IPS-NIHi7 (cell line): ENCODE results near the gene IGSF10.

ENCODE experiments used
- DNase-seq: peaks from one replicate; pipeline ENCODE4 v3.0.0; 2012; ENCODE audit warnings: mixed read lengths; ENCODE audit errors: extremely low spot score

IGSF10 gene

GRCh38 chr3:151425627-151426340, 35.1 kb downstream of the IGSF10 start:
- no peak for DNase-seq

- DNase-seq = no peak
Measured at GRCh38 chr3:151423091-151423490, 37.8 kb downstream of the IGSF10 start.

GRCh38 chr3:151421938-151422337, 38.9 kb downstream of the IGSF10 start:
- no peak for DNase-seq

- no peak for DNase-seq
Measured at GRCh38 chr3:151419806-151420205, 41.1 kb downstream of the IGSF10 start.

GRCh38 chr3:151415289-151415688, 45.6 kb downstream of the IGSF10 start:
- DNase-seq = no peak

- DNase-seq = peak; percentile 64
Measured at GRCh38 chr3:151412989-151413388, 47.9 kb downstream of the IGSF10 start.
